Mesenteric fat pad (tissue), 1 donor: ENCODE data around the gene LGI2. TPM values are rescaled to one million over a fixed set of nuclear protein-coding genes. Genes with fewer than 3 reads are reported as not detected.
"Not testable (repeated sequence)": the region's sequence is repeated elsewhere in the genome, so short reads cannot be mapped to it uniquely, and the experiment has no call there.

Experiments used
- DNase-seq: peaks from one replicate; pipeline ENCODE4 v3.0.0-alpha.2; 2020; ENCODE audit warnings: low spot score
- total RNA-seq: library from RNA; stranded (reverse); fragmentation: NEBNext Ultra II Directional; extraction: Animal tissue kit (Norgen Biotek cat#: 25700); gene quantifications from one replicate; pipeline ENCODE4 v1.2.1, GENCODE V29; 2021
- donor health status: DM: yes; HTN: yes; CAD: no.

LGI2 gene
- total RNA-seq, 1 donor from 2014 or later, result 6.1 TPM

DNA sequence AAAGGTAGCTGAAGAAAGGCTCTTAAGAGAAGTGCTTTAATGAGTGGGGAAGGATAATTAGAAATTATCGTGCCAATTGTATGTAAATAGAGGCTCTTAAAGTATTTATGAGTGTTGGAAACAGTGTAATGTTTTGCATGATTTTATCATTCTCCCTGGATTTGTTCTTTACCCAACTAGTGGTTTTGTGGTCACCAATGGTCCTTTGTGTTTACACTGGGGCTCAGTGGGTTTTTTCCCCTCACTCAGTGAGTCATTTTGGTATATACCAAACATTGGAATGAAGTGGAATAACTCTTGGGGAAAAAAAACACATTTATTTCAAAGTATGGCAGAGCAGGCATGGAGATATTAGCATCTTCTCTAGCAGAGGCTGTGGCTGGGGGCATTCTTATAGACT, 20.8 kb upstream of the LGI2 start:
- DNase-seq, result no peak

DNA sequence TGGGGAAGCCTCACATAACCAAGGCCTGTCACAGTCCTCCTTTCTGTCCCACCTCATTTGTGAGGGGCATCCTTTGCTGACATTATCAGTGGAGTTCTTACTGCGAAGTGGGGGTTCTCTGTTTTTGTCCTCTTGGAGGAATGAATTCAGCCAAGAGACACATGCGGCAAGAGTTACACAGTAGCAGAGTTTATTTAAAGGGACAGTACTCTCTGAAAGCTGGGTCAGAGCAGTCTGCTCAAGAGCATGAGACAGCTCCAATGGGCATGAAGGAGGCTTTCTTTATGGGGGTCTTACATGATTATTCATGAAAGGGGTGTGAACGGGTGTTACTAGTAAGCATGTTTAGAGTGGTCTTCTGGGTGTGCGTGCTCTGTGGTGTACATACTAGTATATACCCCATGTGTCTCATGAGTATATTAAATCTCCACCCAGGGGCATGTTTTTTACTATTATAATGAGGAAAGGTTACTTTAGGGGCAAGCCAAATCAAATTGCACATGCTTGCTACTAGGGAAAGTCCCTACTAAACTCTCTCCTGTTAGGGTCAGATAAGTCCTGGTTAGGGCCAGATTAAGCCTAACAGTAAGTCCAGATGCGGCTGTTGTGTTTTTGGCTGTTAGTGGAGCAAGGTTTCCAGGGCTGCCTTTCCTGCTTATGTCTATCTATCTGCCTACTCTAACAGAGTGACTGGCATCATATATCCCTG, 19.8 kb upstream of the LGI2 start:
- DNase-seq, result no peak

DNA sequence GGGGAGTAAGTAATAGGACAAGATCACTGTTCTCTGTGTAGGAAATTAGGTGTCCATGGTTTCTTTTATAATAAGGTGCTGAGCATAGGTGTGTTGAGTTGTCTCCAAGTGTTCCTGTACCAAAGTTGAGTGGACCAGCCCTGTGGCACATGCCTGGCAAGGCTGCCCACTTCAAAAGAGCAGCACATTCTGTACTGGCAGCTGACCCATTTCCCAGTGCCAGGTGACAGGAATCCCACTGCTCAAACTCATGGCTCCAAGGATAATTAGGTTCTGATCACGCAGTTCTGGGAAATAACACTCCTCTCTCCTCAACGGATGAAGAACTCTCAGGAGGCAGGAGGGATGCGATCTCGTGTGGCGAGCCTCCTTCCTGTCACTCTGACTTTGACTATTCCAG, 12.8 kb upstream of the LGI2 start:
- no peak for DNase-seq

DNA sequence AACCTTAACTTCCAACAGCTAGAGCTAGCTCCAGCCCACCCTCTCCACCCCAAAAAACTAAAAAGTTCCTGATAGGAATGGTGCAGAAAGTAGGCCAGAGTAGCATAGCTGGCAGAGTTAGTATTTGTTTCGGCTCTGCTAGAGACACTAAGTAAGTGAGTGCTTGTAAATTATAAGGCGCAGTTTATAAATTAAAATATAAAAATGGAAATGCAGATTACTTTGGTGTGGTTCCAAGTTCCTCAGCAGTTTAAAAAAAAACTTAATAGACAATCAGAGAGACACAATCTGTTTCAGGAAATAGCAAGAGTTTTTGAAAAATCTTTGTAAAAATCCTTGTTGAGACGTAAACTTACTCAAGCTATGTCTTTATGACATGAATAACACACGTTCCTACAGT, 2.8 kb upstream of the LGI2 start:
- no peak for DNase-seq

GRCh38 chr4:25032126-25032525, 1.4 kb upstream of the LGI2 start:
- DNase-seq, result no peak

GRCh38 chr4:25031077-25031621, 403 bp upstream of the LGI2 start:
- no peak for DNase-seq

GRCh38 chr4:25029479-25030276, 1.1 kb downstream of the LGI2 start:
- DNase-seq, result no peak

DNA sequence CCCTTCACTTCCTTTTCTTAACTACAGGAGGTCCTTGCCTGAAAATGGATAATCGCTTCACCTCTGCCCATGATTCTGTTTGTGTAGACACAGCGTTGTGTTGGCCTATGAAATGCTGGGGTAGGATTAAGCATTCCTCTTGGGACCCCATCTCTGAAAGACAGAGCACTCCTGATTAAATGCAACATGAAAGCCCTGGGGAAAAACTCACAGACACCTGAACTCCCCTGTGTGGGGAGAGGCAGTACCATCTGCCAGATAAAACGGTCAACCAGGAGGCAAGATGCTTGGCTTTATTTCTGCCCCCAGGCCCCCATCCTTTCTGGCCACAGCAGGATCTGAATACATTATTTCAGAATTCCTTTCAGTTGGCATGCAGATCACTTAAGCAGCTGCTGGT, 1.9 kb downstream of the LGI2 start:
- DNase-seq, result no peak

- no peak for DNase-seq
Measured at GRCh38 chr4:25022766-25023165, 8.0 kb downstream of the LGI2 start.

- DNase-seq, result no peak
Measured at GRCh38 chr4:25021216-25021615, 9.5 kb downstream of the LGI2 start.

DNA sequence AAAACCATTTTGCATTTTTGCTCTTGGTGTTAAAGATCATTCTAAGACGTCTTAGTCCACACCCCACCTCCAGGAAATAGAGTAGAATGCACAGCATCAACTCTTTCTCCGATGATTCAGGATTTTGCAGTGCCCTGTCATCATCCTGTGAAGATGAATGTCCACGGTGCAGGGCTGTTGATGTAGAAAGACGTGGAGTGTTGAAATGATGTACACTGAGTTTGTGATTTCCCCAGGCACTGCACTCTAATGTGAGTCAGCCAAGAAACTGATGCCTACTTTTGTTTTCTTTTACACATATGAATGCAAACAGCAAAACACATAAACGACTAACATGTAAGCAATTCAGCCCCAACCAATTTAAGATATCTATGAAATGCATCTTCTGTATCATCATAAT, 10.5 kb downstream of the LGI2 start:
- DNase-seq, result no peak

- DNase-seq, result no peak
Measured at GRCh38 chr4:25019501-25019900, 11.2 kb downstream of the LGI2 start.

DNA sequence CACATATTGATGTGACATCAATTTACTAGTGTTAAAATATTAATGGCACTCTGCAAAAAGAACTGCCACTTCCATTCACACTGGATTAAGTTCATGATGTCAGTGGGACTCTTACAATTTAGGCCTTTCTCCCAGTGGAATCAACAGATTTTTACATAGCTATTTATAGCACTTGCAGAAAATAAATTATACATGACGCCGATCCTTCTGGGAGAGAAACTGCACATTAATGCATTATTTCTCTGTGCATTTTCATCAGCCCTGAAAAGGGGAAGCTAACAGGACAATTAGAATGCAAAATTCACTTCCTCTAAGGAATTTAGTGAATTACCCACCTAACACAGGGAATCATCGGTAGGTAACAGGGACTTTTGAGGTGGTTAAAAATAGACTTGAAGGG, 15.7 kb downstream of the LGI2 start:
- DNase-seq, result no peak

DNA sequence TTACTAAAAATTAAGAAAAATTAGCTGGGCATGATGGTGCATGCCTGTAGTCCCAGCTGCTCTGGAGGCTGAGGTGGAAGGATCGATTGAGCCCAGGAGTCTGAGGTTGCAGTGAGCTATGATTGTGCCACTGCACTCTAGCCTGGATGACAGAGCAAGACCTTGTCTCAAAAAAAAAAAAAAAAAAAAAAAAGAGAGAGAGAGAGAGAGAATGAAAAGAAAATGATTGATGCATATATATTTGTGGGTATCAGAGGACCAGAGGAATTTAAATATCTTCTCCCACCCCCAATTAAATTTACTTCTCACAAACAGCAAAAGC, 16.1 kb downstream of the LGI2 start:
- DNase-seq, result not testable (repeated sequence)

DNA sequence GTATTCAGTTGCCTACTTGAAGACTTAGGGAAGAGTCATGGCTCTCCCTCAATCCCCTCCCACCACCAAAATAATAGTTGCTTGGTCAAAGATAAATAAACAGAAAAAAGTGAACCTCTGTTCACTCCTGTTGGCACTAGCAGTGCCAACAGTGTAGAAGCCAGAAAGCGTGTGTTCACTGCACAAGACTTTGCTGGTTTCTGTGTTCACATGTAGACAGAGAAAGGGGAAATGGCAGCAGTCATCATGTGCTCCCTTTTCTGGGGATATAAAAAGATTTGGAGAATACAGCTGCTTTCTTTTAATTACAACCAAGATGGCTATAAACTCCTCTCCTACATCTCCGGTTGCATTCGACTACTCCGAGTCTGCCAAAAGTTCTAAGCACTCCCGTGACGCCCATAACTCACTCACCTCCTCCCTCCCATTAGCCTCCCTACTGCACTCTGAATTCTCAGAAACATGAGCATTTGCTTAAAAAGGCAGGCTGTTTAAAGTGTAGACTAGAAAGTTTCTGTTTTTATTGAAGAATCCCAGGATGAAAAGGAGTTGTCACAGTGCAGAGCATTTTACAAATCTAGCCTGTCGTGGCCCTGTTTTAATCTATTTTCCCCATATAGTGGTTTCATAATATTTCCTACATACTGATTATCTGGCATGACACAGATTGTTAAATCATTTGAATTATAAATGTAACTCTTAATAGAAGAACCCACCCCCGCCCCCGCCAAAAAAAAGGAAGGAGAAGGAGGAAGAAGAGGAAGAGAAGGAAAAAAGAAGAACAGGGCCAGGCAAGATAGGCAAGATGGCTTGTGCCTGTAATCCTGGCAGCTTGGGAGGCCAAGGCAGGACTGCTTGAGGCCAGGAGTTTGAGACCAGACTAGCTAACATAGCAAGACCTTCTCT, 16.7 kb downstream of the LGI2 start:
- no peak for DNase-seq

DNA sequence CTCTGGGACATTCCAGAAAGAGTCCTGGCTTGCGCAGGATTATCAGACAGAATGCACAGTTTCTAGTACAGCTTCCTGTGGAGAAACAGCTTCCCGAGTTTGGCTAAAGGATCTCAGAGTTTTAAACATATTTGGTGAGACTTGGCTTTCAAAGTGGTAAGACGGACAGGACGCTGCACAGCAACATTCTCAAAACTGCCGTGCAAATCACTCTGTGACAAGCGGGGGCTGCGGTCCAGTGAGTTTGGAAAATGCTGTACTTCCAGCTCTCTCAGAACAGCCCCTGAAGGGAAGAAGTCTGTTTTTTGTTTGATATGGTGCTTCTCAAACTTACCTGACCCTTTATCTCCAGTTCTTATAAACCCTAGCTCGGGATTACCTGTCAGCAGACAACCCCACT, 18.1 kb downstream of the LGI2 start:
- DNase-seq, result peak; percentile 67

DNA sequence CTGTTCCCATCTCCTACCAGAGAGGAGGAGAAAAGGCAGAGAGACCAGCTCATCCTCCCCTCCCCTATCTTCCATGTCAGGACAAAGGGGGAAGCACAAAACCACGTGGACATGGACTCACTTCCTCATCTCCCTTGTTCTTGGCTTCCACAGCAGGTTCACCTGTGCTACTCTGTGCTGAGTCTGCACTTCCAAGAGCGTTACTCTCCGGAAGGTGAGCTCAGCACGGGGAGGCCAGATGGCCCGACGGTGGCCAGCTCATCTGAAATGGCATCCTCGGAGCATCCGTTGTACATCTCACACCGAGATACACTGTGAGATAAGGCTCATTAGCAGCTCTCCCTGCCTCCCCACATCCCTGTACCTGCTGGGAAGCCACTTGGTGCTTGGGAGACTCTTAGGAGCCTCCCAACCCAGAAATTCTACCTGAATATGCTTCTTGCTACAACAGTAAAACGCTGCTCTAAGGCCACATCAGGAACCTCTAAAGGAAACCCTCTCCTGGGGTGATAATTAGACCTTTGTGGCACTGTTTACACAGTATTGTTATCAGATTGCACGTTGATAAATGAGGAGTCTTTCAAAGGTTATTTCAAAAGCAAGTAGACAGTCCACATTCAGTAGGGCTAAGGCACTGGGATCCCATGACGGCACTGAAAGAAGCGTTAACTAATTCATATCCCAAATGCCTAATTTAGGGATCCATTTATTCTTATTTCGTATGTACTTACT, 19.4 kb downstream of the LGI2 start:
- DNase-seq, result peak; percentile 68

DNA sequence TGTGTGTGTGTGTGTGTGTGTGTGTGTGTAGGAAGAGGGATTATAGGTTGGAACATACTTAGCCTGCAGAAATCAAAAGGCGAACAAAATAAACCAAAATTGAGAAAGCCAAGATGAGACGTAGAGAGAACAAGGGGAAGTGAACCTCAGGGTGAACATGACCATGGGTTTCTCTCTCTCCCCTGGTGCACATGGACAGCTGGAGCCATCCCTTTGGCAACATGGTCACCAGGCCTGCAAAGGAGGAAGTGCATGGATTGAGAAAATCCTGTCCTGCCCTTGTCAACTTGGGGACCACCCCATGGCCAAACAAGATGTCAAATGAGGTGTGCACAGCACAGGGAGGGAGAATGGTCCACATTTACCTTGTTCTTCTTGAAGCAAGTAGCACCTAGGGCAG, 23.1 kb downstream of the LGI2 start:
- DNase-seq, result peak; percentile 55

DNA sequence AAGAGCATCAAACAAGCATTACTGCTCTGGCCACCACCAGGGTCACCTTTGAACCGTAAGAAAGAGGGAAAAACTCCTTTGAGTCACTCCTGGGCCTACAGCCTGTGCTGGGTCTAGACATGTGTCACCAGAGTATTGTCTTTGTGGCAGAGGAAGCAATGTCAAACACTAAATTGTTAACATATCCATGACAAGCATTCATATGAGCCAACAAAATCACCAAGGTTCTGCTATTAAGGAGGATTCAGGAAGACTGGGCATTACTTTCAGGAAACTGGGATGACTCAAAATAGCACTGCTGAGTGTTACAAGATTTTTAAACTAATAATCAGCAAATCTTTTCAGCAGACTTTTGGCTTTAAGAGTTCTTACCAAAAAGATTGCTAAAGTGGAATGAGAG, 28.1 kb downstream of the LGI2 start:
- DNase-seq, result peak; percentile 24

DNA sequence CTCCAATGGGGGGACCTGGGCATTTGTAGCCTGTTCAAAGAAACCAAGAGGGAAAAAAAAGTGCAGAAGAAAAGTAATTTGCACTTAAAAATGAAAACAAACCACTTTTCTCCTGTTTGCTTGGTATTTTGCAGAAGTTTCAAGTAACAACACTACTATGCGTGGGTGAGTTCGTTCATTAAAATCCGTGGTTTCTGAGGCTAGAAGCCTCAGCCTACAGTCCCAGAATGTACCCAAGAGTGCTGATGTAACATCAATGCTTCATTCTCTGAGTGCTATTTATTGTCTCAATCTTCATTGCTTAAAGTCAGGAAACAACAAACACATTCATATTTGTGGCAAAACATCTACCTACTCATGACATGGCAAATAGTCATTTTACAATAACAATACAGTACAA, 29.2 kb downstream of the LGI2 start:
- no peak for DNase-seq

GRCh38 chr4:25000639-25001038, 30.1 kb downstream of the LGI2 start:
- no peak for DNase-seq
